Kidney tubule cell (primary cell): ENCODE measurements around the gene CLDN19.

ENCODE experiments used
- DNase-seq: peaks from one replicate; pipeline ENCODE4 v3.0.0-alpha.2; 2018; ENCODE audit warnings: low spot score

Gene CLDN19, protein sequence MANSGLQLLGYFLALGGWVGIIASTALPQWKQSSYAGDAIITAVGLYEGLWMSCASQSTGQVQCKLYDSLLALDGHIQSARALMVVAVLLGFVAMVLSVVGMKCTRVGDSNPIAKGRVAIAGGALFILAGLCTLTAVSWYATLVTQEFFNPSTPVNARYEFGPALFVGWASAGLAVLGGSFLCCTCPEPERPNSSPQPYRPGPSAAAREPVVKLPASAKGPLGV

DNA sequence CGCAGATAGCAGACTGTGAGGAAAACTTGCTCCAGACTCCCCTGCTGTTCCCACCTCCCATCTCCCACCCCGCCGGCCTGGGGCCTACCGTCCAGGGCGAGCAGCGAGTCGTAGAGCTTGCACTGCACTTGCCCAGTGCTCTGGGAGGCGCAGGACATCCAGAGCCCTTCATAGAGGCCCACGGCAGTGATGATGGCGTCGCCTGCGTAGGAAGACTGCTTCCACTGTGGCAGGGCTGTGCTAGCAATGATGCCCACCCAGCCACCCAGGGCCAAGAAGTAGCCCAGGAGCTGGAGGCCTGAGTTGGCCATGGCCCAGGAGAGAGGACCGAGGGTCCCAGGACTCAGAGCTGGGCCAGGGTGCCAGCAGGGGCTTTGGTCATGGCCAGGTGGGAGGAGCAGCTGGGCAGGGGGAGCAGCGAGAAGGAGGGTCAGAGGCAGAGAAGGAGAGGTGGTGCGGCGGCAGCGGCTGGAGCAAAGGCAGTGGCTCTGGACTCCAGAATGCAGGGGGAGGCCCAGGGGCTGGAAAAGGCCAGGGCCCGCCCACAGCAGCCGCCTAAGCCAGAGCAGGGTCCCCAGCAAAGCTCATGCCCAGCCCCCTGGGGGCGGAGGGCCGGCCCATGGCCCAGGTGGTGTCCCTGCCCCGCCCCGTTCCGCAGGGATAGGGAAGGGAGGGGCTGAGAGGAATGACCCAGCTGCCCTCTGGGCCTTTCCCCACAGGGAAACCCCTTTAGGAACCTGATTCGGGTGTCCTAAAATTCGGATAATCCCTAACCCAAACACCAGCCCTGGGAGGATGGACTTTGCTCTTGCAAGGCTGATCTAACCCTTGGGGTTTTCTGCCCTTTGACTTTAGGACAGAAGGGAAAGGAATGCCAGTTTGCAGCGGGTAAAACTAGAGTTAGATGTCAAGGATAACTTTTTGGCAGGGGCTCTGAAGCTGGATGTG is at the start of gene CLDN19:
TSS of gene CLDN19 (minus strand) at position 484 of the 948 bp plus-strand sequence. CDS start at position 311, 173 bp downstream.
- DNase-seq: no peak

DNA sequence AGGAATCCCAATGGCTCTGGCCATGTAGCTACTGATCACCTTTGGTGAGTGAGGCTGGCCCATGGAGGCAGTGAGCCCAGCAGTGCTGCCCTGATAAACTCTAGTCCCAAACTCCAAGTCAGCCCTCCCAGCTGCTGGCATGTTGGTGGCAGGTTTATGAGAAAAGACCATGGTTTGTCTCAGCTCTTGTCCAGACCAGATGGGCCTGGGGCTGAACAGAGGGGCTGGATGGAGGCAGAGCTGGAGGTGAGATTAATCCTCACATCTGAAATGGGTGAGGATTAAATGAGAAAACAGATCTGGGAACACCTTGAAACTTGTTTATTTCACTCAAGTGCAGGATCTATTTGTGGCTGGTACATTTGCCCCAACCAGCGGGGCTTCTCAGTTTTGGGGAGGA is 48.0 kb upstream of the CLDN19 start:
- DNase-seq: no peak

DNA sequence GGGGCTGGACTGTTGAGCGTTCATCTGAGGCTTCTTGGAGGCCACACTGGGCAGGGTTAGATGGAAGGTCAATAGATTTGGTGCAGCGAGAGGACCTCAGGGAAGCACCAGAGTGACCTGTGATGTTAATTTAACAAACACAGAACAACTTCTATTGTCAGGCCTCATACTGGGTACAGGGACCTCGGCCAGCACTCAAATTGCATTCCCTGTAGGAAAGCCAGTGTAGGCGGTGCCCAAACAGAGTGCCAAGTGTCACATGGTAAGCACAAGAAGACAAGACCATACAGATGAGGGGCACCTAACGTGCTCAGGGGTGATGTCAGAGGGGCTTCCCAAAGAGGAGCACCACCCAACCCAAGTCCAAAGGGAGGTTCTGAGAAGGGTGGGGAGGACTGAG is 46.1 kb upstream of the CLDN19 start:
- no peak for DNase-seq

DNA sequence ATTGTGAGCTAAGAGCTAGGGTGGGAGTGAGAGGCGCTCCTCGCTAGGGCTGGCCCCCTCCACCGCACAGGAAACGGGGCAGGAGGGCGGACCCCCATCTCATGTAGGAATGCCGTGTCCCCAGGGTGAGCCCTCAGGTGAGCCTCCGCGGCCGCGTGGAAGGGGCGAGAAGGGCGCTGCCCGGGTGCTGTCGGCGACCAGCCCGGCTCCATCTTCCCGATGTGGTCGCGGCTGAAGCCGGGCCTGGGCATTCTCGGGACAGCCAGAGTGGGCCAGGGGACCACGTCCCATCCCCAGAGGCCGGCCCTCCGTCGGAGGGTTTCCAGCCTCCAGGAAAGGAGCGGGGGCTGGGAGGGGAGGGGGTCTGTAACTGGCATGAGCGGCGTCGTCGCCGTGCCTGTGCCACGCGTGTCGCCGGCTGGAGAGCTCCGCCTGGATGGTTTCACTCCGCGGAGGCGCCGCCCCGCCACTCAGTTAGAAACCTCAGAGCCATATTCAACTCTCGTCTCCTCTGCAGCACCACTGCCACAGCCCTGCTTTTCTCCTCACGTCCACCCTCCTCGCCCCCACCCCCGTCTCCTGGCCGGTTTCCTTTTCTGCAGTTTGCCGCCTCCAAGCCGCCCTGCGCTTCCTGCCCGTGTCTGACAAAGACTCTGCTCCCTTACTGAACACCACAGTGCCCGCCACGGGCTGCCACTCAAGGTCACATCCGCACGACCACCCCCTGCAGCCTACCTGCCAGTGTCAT is 45.1 kb upstream of the CLDN19 start, which contains the start of gene TMEM269:
TSS of gene TMEM269 (plus strand) at position 46 of the 748 bp plus-strand sequence. CDS start 4,903 bp downstream, outside the sequence.
- no peak for DNase-seq

DNA sequence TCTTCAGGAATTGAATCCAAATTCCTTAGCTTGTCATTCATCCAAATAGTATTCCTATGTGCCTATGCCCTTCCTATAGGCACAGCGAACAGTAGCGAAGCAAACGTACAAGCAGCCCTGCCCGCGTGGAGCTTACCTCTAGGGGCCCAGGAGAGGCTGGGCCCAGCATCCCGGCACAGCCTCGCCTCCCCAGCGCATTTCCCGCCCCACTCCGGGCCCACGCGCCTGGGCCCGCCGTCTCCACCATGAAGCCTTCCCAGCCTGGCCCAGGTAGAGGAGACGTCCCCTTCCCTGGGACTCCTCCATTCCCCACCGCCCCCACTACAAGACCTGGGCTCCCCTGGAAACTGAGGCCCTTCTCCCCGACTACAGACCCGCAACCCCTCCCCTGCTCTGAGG is 44.5 kb upstream of the CLDN19 start:
- DNase-seq: no peak

DNA sequence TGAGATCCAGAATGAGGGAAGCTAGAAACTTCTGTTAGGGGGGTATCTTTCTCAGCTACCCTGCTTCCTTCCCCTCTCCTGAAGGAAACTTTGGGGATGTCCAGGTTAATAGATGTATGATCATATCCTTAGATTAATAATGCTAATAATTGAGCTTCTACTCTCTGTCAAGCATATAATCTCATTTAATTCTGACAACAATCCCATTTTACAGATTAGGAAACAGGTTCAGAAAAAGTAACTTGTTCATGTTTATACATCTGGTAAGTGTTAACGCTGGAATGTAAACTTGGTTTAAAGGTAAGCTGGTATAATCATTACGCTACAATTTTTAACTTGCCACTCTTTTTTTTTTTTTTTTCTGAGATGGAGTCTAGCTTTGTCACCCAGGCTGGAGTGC is 43.1 kb upstream of the CLDN19 start:
- DNase-seq: no peak

DNA sequence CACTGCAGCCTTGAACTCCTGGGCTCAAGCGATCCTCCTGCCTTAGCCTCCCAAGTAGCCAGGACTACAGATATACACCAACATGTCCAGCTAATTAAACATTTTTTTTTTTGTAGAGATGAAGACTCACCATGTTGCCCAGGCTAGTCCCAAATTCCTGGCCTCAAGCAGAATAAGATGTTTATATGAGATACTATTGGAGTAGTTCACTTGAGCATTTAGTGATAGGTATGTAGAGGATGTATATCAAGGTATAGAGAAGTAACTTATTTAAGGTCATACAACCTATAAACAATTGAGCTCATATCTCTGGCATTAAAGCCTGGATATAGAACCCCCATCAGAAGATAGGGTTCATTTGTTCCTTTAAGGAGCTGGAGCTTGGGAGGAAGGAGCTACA is 40.1 kb upstream of the CLDN19 start:
- no peak for DNase-seq

DNA sequence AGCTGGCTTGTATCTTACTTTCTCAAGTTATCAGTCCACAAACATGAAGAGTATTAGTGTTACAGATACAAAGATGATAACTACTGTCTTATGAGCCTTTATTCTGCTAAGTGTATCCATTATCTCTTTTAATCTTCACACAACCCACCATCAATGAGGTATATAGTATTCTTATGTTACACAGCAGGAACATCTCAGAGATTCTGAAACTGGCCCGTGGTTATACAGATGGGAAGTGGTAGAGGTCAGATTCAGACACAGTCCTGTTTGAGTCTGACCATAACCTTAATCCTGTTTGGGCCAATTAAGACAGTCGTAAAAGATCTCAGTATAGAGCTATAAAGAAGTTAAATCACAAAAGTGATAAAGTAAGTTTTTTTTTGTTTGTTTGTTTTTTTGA is 39.7 kb upstream of the CLDN19 start:
- no peak for DNase-seq

DNA sequence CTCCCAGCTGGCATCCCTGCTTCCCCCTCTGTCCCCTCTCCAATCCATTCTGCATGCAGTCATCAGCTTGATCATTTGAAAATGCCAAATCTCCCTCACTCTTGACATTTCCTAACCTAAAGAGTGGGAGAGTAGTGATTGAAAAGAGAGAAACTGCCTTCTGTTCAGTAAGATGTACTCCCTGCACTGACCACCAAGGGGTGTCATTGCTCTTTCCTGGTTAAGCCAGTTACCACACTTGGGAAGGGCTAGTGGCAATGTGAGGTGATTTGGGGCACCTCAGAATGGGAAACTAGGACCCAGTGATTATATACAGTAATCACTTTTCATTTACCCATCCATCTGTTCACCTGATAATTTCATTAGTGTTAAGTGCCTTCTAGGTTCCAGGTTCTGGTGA is 37.8 kb upstream of the CLDN19 start:
- peak; percentile 35 for DNase-seq

DNA sequence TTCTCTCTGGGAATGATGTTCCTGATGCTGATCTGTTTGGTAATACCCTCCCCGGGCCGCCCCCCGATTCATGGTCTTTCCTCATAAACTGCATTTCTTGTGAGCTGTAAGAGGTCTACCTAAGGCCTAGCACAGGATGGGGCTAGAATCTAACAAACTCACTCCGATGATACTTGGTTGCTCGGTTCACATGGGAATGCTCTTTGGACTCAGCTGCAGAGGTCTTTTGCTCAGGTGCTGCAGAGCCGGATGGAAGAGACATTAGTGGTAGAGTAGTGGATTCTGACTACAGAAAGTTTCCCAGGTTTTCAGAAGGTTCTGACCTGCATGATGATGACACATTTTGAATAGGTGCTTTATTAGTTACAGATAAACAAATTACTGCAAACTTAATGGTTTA is 36.5 kb upstream of the CLDN19 start:
- no peak for DNase-seq

DNA sequence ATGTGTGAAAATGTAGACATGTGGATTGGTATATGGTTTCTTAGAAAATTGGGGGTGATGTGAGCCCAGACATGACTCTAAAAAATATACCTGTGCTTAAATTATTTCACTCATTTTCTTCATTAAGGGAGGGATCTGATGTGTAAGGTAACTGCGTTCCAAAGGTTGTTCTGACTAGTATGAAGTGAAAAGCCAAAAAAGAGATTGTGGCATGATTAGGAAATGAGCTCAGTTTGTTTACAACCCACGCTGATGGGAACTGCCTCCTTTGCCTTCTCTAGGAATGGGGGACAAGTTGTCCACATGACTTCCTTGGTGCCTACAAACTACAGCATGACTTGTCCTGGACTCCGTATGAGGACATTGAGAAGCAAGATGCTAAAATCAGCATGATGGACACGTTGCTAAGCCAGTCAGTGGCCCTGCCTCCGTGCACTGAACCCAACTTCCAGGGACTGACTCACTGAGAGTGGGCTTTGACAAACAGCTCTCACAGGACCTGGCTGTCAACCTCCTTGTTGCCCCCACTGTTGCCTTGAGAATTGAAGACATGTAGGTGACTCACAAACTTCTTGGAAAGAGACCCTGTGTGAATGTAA is 35.0 kb upstream of the CLDN19 start:
- DNase-seq: no peak

DNA sequence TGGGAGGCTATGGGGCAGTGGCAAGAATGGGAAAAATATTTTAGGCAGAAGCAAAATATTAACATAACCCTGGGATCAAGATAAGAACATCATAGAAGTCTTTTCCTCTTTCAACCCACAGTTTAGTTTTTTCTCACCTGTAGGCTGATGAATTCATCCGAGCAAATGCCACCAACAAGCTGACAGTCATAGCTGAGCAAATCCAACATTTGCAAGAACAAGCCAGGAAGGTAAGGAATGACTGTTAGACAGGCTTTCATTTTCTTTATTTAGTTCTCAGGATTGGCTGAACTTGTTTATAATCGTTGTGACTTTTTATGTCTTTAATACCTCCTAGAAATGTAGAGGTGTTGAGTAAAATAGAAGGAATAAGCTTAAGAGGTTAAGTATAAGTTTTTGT is 33.4 kb upstream of the CLDN19 start:
- DNase-seq: no peak

DNA sequence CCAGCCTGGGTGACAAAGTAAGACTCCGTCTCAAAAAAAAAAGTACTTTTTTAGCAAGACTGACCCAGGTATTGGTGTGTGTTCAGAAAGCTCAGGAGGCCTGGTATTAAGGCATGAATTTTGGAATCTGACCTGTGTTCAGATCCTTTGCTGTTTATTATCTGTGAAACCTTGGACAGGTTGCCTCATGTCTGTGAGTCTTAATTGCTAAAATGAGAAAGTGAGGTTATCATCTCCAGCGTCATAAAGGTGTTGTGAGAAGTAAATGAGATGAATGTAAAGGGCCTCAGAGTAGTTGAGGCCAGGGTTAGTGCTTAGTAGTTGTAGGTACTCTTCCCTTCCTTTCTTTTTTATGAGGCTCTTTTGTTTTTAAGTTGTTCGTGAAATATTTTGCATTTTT is 29.8 kb upstream of the CLDN19 start:
- no peak for DNase-seq

DNA sequence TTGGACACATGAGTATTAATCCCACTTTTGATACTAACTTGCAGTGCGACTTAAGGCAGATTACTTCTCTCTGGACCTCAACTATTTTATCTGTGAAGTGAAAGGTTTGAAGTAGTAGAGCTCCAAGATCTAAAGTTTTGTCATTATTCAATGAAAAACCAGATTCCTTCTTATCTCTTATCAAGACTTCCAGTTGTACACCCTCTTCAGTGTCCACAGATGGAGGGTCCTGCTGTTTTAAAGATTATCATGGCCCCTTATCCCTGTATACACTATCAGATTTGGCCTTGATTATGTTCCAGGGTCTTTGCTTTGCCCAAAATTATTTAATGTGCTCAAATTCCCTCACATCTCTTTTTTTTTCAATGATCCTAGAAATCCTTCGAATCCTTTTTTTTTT is 28.1 kb upstream of the CLDN19 start:
- DNase-seq: no peak

DNA sequence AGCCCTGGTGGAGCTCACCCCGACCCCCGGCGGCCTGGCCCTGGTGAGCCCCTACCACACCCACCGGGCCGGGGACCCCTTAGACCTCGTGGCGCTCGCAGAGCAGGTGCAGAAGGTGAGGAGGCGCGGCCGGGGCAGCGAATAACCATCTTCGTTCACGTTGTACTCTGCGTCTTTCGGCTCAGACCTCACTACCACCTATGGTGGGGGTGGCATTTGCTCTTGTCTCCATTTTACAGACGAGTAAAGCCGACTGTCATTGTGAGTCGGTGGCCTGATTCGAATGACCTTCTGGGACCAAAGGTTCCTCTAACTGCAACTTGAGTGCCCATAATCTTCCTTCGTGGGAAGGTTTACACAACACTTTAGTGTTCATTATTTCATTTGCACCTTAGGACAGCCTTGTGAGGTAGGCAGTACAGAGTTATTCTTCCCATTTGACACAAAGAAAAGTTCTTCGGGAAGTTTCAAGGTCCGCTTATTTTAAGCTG is 27.5 kb upstream of the CLDN19 start:
- DNase-seq: no peak

DNA sequence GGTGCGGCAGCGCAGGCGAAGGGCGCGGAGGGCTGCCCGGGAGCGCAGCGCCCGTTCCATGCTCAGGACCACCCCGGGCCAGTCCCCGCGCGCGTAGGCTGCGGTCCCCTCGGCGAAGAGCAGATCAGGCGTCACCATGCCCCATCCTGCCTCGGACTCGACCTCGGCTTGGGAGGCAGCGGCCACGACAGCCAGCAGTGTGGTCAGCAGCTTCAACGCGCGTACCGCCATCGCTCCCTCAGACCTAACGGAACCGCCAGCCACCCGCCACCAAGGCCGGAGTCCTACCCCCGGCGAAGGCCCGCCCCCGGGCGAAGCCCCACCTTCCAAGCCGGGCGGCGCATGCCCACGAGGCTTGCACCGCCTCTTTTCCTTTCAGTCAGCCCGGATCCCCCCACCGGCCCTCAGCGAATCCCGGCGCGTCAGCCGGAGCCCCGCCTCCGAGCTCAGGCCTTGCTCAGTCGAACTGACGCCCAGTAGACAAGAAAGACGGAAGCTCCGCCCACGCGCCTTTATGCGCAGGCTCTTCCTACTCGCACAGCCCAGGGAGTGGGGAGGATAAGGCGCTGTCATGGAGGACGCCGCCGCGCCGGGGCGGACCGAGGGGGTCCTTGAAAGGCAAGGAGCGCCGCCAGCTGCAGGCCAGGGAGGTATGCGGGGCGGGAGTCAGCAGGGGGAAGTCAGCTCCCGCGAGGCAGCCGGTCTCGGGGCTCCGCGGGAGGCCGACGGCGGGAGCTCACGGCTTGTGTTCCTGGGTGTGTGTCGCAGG is 26.9 kb upstream of the CLDN19 start, which contains the start of the genes C1orf50 and P3H1:
TSS of gene C1orf50 (plus strand) at position 509 of the 769 bp plus-strand sequence. CDS start at position 572, 63 bp downstream.
TSS of gene P3H1 (minus strand) at position 288 of the 769 bp plus-strand sequence. CDS start at position 231, 57 bp downstream.
- peak; percentile 99 for DNase-seq

DNA sequence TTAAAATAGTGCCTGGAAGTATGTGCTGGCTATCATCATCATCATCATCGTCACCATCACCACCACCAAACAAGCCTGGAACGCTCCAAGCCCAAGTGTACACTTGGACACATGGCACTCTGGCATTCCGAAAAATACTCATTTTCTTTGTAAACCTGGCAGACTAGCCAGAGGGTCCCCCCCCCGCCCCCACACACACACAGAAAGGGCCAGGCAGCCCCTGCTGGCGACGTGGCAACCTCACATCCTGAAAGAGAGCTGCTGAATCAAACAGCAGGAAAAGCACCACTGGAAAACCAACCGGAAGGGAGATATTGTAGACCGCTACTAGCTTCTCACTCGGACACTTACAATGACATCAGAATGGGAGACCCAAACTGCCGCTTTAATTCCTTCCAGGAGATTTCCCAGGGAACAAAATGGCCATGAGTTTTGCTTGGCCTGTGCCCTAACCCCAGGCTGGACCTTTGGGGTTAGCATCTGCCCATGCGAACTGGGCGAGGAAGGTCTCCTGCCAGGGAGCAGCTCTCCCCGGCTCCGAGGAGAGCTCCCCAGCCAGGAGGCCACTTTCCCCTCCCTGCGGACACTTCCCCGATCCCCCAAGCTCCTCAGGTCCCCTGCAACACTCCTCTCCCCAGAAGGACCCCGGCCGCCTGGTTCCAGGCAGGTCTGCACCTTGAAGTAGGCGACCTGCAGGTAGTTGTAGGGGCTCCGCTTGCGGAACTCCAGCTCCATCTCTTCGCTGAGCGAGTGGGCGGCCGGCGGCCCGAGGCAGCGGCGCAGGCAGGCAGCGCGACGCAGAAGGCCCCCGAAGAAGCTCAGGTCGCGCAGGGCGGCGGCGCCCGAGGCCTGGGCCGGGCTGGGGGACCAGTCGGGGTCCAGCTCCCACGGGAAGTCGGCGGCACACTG is 26.1 kb upstream of the CLDN19 start:
- DNase-seq: peak; percentile 80

DNA sequence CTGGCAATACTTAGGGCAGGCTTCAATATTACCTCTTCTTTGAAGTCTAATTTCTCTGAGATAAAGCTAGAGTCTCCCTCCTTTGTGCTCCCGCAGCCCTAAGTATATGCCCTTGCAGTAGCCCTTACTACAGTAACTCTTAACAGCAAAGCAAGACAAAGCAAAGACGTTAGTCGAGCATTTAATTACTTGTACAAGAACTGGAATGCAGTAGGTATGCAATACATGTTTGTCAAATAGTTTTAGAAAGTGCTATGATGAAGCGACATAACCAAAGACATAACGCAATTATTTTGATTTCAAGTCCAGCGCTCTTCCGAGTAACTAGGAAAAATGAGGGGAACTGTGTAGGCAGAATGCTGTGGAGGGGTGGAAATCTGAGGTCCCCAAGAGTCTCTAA is 25.2 kb upstream of the CLDN19 start:
- peak; percentile 14 for DNase-seq

DNA sequence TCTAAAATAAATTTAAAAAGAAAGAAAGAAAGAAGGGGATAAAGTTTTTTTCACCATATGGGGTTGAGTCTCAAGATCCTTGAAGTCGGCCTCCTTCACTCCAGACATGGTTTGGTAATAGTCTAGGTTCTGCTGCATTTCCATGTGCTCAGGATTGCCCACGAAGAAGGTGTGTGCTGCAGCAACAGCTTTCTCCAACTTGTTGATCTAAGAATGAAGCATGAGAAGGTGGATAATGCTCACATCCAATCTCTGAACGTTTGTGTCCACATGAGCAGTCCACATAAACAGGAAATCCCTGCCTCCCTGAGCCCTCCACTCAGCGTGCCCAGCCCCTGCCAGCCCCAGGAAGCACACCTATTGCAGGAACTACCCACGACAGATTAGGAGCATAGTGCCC is 22.2 kb upstream of the CLDN19 start:
- no peak for DNase-seq

DNA sequence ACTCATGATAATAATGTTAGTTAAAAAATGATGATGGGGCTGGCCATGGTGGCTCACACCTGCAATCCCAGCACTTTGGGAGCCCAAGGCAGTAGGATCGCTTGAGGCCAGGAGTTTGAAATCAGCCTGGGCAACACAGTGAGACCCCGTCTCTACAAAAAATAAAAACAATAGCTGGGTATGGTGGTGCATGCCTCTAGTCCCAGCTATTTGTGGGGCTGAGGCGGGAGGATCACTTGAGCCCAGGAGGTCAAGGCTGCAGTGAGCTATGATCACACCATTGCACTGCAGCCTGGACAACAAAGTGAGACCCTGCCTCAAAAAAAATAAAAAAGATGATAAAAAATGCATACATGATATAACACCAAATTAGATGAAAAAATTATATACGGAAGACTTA is 21.5 kb upstream of the CLDN19 start:
- DNase-seq: no peak
